Kidney (tissue), 14 donors: ENCODE data around the gene LRPAP1. TPM values are rescaled to one million over a fixed set of nuclear protein-coding genes. Genes with fewer than 3 reads are reported as not detected.
"Not testable (repeated sequence)": the region's sequence is repeated elsewhere in the genome, so short reads cannot be mapped to it uniquely, and the experiment has no call there.

Experiments used
- DNase-seq, 5 donors: peaks; one replicate each; pipeline ENCODE4 v3.0.0-alpha.2; 2013 to 2020
- FAIRE-seq: peaks from 2 replicates; lab custom pipeline; 2012; peaks lifted over from hg19 to GRCh38; lab: Jason Lieb, UNC
- H3K27ac ChIP-seq, 2 donors: one replicate each; pipeline ENCODE4 v1.7.0; 2013; ENCODE audit warnings: low read depth in 2 of 2, low read length in 2 of 2, inconsistent platforms in 1 of 2
- H3K27me3 ChIP-seq: one replicate; pipeline ENCODE4 v1.7.1; 2013; ENCODE audit warnings: low read length, inconsistent platforms; ENCODE audit not compliant: control insufficient read depth, insufficient read depth
- H3K36me3 ChIP-seq, 3 donors: one replicate each; pipeline versions ENCODE4 v1.7.0 to v1.7.1; 2013; ENCODE audit warnings: low read length in 3 of 3, control low read depth in 1 of 3, inconsistent platforms in 1 of 3; ENCODE audit not compliant: insufficient read depth in 3 of 3, control insufficient read depth in 2 of 3
- H3K4me1 ChIP-seq, 3 donors: one replicate each; pipeline versions ENCODE4 v1.7.0 to v1.7.1; 2013; ENCODE audit warnings: low read length in 3 of 3, inconsistent platforms in 1 of 3, low read depth in 1 of 3; ENCODE audit not compliant: control insufficient read depth in 2 of 3, insufficient read depth in 2 of 3
- H3K4me3 ChIP-seq, 3 donors: one replicate each; pipeline versions ENCODE4 v1.7.0 to v1.8.1; 2013; ENCODE audit warnings: low read length in 3 of 3, control low read depth in 1 of 3, inconsistent platforms in 1 of 3
- H3K9ac ChIP-seq, 3 donors: one replicate each; pipeline versions ENCODE4 v1.7.0 to v1.7.1; 2013; ENCODE audit warnings: low read length in 3 of 3, control low read depth in 1 of 3, inconsistent platforms in 1 of 3
- H3K9me3 ChIP-seq, 3 donors: one replicate each; pipeline versions ENCODE4 v1.7.0 to v1.7.1; 2013; ENCODE audit warnings: low read length in 3 of 3, control low read depth in 1 of 3, inconsistent platforms in 1 of 3; ENCODE audit not compliant: control insufficient read depth in 2 of 3, insufficient read depth in 1 of 3
- intact Hi-C: fragments of 100-400 bp; cut with DNase I; formaldehyde crosslinking; loops from one replicate; pipeline ENCODE4 v1.11.1; 2022
- polyA plus RNA-seq: library from polyadenylated mRNA; stranded (reverse); fragments of 350-450 nt; fragmentation: Illumina TruSeq; extraction: RNeasy Lipid Tissue Mini Kit (QIAGEN cat#74804); gene quantifications from one replicate; pipeline ENCODE4 v1.2.3, GENCODE V29; 2014; ENCODE audit warnings: low read depth, low replicate concordance; ENCODE audit not compliant: insufficient read depth
- total RNA-seq: library from RNA; stranded (reverse); fragmentation: NEBNext Ultra II Directional; extraction: Animal tissue kit (Norgen Biotek cat#: 25700); gene quantifications from one replicate; pipeline ENCODE4 v1.2.1, GENCODE V29; 2021
- TF ChIP-seq, protein P1 (sequence below): IDR thresholded peaks from 3 replicates; pipeline ENCODE4 v1.5.1; 2012; ENCODE audit warnings: mild to moderate bottlenecking, moderate library complexity, borderline replicate concordance; ENCODE audit not compliant: insufficient read depth; ENCODE audit errors: extremely low read depth
- donor health status: control.
- donor health status: control.
- donor health status: control.
- donor health status: control.
- donor health status: control.
- donor health status: DM: yes; HTN: yes; CAD: no.
- donor health status: Normal renal cell carcinoma (clear cell type).

The LRPAP1 gene
- total and polyA plus RNA-seq, 2 donors from 2014 or later: 204 to 373 TPM

DNA sequence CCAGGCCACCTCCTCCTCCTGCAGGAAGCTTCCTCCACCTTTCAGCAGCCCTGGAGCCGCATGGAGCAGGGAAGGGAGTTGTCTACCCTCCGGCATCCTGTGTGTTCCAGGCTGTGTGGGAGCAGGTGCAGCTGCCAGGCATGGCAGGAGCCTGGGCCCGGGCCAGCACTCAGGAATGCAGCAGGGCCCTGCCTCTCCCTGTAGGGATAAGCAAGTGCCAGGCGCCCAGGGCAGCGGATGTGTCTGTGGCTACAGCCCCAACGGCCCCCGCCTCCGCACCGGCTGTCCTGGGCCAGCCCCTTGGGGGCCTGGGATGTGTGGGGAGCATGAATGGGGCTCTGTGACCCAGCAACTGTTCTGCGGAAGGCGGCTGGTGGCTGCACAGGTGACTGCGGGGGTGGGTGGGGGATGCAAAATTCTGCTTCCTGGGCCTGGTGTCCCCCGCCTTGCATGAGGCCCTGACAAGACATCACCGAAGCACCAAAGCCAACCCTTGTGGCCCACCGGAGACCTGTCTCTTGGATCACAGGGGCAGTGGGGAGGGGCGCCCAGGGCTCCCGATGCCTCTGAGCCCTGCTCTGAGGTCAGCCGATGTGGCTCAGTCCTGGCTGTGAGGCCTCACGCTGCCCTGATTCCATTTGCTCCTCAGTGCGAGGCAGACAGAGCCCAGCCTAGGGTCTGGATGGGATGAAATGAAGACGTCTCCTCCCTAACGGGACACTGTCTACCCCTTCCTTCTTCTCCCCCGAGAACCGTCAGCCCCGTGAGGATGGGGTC is 70.5 kb downstream of the LRPAP1 start:
- H3K9ac ChIP-seq: no peak overlapping the region
- TF ChIP-seq, protein P1, sequence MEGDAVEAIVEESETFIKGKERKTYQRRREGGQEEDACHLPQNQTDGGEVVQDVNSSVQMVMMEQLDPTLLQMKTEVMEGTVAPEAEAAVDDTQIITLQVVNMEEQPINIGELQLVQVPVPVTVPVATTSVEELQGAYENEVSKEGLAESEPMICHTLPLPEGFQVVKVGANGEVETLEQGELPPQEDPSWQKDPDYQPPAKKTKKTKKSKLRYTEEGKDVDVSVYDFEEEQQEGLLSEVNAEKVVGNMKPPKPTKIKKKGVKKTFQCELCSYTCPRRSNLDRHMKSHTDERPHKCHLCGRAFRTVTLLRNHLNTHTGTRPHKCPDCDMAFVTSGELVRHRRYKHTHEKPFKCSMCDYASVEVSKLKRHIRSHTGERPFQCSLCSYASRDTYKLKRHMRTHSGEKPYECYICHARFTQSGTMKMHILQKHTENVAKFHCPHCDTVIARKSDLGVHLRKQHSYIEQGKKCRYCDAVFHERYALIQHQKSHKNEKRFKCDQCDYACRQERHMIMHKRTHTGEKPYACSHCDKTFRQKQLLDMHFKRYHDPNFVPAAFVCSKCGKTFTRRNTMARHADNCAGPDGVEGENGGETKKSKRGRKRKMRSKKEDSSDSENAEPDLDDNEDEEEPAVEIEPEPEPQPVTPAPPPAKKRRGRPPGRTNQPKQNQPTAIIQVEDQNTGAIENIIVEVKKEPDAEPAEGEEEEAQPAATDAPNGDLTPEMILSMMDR: no peak
- DNase-seq (peak in 4 of 5 donors; percentile 78 to 95 (median 84)), FAIRE-seq (no peak)
- H3K4me3 ChIP-seq: no peak overlapping the region
- intact Hi-C loops: no loop called here
- peaks cover 0 to 4% (median 0%) of the 10 kb centered on the region in 3 donors for H3K4me1 ChIP-seq
- H3K27me3 ChIP-seq: no peaks in the 10 kb centered on the region
- H3K27ac ChIP-seq: peak overlapping the region; percentile 22 to 37
- no peaks in the 10 kb centered on the region for H3K36me3 ChIP-seq
- no peaks in the 10 kb centered on the region for H3K9me3 ChIP-seq

DNA sequence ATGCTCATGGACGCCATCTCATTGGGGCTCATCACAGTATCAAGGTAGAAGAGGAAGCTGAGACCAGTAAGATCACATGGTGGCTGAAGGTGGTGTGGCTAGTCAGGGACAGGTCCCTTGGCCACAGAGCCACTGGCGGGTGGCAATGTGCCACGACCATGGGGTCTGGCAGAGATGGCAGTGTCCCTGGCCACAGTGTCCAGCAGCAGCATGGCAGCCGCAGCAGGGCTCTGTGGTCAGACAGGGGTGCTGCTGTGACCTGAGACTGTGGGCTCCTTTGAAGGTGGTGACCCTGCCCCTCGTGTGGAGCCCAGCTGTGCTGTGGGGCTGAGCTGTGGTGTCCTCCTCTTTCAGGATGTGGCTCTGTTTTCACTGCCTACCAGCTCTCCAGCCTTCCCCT is 71.3 kb downstream of the LRPAP1 start:
- TF ChIP-seq, protein P1: no peak
- FAIRE-seq (no peak), DNase-seq (peak in 1 of 5 donors; percentile 72)
- no peak overlapping the region for H3K27ac ChIP-seq
- H3K36me3 ChIP-seq: no peaks in the 10 kb centered on the region
- no peaks in the 10 kb centered on the region for H3K27me3 ChIP-seq
- no peaks in the 10 kb centered on the region for H3K9me3 ChIP-seq
- intact Hi-C loops: no loop called here
- H3K9ac ChIP-seq: no peak overlapping the region
- no peak overlapping the region for H3K4me3 ChIP-seq
- peaks cover 0 to 4% (median 0%) of the 10 kb centered on the region in 3 donors for H3K4me1 ChIP-seq

DNA sequence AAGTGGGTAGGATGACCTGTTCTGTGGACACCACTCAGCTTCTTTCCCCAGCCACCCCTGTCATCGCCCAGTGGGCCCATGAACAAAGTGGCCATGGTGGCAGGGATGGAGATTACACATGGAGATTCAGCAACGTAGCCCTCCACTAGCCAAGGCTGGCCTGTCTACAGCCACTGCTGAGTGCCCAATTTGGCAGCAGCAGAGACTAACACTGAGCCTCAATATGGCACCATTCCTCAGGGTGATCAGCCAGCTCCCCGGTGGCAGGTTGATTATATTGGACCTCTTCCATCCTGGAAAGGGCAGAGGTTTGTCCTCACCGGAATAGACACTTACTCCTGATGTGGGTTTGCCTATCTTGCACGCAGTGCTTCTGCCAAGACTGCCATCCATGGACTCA is 73.1 kb downstream of the LRPAP1 start:
- H3K4me3 ChIP-seq, H3K27me3 ChIP-seq, H3K4me1 ChIP-seq, intact Hi-C loops, FAIRE-seq, H3K27ac ChIP-seq, H3K9me3 ChIP-seq, H3K36me3 ChIP-seq, H3K9ac ChIP-seq: not testable (repeated sequence)
- DNase-seq: peak in 1 of 5 donors; percentile 35

- no peaks in the 10 kb centered on the region for H3K27me3 ChIP-seq
- TF ChIP-seq, protein P1: no peak
- no peak for FAIRE-seq
- intact Hi-C loops: no loop called here
- H3K4me1 ChIP-seq: peaks cover 0 to 4% (median 0%) of the 10 kb centered on the region in 3 donors
- no peak overlapping the region for H3K27ac ChIP-seq
- DNase-seq: peak in 1 of 5 donors; percentile 6
- H3K9ac ChIP-seq: no peak overlapping the region
- peaks cover 0 to 7% (median 0%) of the 10 kb centered on the region in 3 donors for H3K9me3 ChIP-seq
- no peaks in the 10 kb centered on the region for H3K36me3 ChIP-seq
- H3K4me3 ChIP-seq: no peak overlapping the region
Observed at GRCh38 chr4:3458371-3458770, 73.9 kb downstream of the LRPAP1 start.

DNA sequence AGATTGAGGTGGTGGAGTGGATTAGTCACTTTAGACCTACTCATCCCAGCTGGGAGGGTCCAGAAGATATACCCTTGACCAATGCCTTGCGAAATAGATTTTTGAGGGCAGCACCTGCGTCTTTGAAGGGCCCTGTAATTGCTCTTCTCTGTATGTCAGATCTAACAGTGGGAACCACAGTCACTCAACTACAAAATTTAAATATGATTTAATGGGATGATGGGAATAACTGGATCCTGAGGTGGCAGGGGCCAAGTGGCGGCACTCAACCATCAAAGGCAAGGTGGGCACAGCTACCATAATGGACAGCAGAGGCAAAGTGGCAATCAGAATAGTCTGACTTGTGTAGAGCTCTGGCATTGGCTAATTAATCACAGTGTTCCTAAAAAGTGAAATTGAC is 76.6 kb downstream of the LRPAP1 start:
- H3K27ac ChIP-seq, H3K4me3 ChIP-seq, H3K9ac ChIP-seq, H3K27me3 ChIP-seq, H3K36me3 ChIP-seq, H3K9me3 ChIP-seq, intact Hi-C loops, FAIRE-seq, H3K4me1 ChIP-seq: not testable (repeated sequence)
- DNase-seq: peak in 1 of 5 donors; percentile 6
